EL (cell line): ENCODE measurements around the gene TMEM131.
"Not testable (repeated sequence)": the region's sequence is repeated elsewhere in the genome, so short reads cannot be mapped to it uniquely, and the experiment has no call there.

ENCODE experiments used
- DNase-seq: peaks from one replicate; pipeline ENCODE4 v3.0.0-alpha.2; 2016

The TMEM131 gene

GRCh38 chr2:97717613-97717995, 278.1 kb downstream of the TMEM131 start:
- DNase-seq, result no peak

GRCh38 chr2:97716695-97717612, 278.8 kb downstream of the TMEM131 start:
- no peak for DNase-seq

- no peak for DNase-seq
Measured at GRCh38 chr2:97715951-97716694, 279.6 kb downstream of the TMEM131 start.

- no peak for DNase-seq
Measured at GRCh38 chr2:97714950-97715652, 280.6 kb downstream of the TMEM131 start.

GRCh38 chr2:97714084-97714949, 281.4 kb downstream of the TMEM131 start:
- no peak for DNase-seq

- no peak for DNase-seq
Measured at GRCh38 chr2:97713296-97714083, 282.3 kb downstream of the TMEM131 start, which contains the start of gene ZAP70. Gene ZAP70, plus strand, starts transcription at chr2:97713576. Its CDS starts 10,461 bp downstream, at chr2:97724037.

GRCh38 chr2:97712693-97713295, 283.0 kb downstream of the TMEM131 start:
- DNase-seq, result no peak

- DNase-seq, result not testable (repeated sequence)
Measured at GRCh38 chr2:97712175-97712574, 283.6 kb downstream of the TMEM131 start.

GRCh38 chr2:97711394-97711711, 284.4 kb downstream of the TMEM131 start:
- no peak for DNase-seq

GRCh38 chr2:97708608-97709007, 287.1 kb downstream of the TMEM131 start:
- DNase-seq, result no peak

- DNase-seq, result no peak
Measured at GRCh38 chr2:97708048-97708380, 287.7 kb downstream of the TMEM131 start.

- DNase-seq, result no peak
Measured at GRCh38 chr2:97707362-97708047, 288.2 kb downstream of the TMEM131 start.

- DNase-seq, result no peak
Measured at GRCh38 chr2:97706708-97707345, 288.9 kb downstream of the TMEM131 start.
